ENCODE data around the gene C2CD2L. TPM values are rescaled to one million over a fixed set of nuclear protein-coding genes. Genes with fewer than 3 reads are reported as not detected.

Gene C2CD2L
- polyA plus RNA-seq, 2 of the 4 experiments (the other 2 are of a cell fraction), result 2.4 to 4.8 TPM

DNA sequence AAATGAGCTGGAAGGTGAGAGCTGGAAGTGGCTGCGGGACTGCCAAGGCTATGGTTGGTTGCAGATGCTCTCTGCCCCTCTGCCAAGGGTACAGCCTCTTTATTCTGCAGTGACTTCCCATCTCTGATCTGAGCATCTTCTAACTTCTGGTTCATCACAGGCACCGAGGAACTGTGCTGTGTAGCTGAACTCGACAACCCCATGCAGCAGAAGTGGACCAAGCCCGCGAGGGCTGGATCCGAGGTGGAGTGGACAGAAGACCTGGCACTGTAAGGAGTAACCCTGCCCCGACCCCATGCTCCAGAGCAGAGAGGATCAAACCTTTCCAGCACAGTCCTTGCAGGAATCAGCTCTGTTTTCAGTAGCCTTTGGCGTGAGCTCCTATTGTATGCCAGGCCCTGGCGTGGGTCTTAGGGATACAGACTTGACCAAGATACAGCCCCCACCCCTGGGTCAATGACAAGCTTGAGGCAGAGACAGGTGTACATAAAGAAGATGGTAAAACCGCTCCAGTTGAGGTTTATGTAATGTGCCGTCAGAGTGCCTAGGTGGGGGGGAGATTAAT, 4.3 kb downstream of the C2CD2L start:
- Histone ChIP-seq H3K4me1 (peaks cover 14% of the 10 kb centered on the region), H3K9me3 (no peaks in the 10 kb centered on the region), H3K4me2 (no peak overlapping the region), H3K27ac (no peak overlapping the region), H3K4me3 (no peak overlapping the region)
- CTCF ChIA-PET, result interaction anchor here (0.7 to 2.8 kb wide), 7 partner anchors 9 to 226 kb away, joined by 3 to 9 read pairs (median 3); partner anchors contain the start of gene NLRX1
- POLR2A ChIA-PET, result interaction anchor here (1.8 to 2.4 kb wide), 2 partner anchors 9 to 10 kb away, joined by 9 to 10 read pairs; partner anchors contain the start of genes DPAGT1 and HINFP
- 89% methylated on average over 7 of the region's 11 CpGs for WGBS (ENCODE audit: missing lambda C conversion rate)
- TF ChIP-seq NPAS2 (CRISPR knock-in tag; IDR thresholded peaks at IDR 0.05; ENCODE audit: borderline replicate concordance) (no peak), ZNF302 (CRISPR knock-in tag; IDR thresholded peaks at IDR 0.05) (no peak), HOXA7 (CRISPR knock-in tag; IDR thresholded peaks at IDR 0.05) (no peak), FOSL2 (IDR thresholded peaks at IDR 0.05) (no peak), FOSL2 (CRISPR knock-in tag; IDR thresholded peaks at IDR 0.05) (no peak), ESRRA (IDR thresholded peaks at IDR 0.05; ENCODE audit: borderline replicate concordance, low read length) (no peak)
- no peak for FAIRE-seq
- DNase-seq (ENCODE audit: low read depth in 1 of 2, low spot score in 1 of 2), result no peak
- no peak for ATAC-seq

DNA sequence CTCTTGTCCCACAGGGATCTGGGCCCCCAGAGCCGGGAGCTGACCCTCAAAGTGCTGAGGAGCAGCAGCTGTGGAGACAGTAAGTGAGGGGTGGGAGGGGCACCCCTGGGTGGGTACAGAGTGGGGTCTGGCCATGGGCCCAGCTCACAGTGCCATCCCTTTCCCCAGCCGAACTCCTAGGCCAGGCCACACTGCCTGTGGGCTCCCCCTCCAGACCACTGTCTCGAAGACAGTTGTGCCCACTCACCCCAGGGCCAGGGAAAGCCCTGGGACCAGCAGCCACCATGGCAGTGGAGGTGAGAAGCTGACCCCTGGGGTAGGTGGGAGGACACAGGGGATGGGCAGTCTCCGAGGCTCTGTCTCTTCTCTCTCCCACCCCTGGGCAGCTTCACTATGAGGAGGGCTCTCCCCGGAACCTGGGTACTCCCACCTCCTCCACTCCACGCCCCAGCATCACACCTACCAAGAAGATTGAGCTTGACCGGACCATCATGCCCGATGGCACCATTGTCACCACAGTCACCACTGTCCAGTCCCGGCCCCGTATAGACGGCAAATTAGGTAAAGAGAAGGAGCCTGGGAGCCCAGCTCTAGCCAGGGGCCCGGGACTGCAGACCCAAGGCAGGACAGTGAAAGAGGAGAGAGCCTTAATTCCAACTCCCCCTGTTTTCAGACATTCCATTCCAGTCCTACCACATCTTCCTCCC, 5.3 kb downstream of the C2CD2L start:
- H3K4me3 ChIP-seq, result no peak overlapping the region
- H3K4me2 ChIP-seq, result no peak overlapping the region
- no peak overlapping the region for H3K27ac ChIP-seq
- ChIA-PET CTCF (interaction anchor here (0.7 to 2.8 kb wide), 11 partner anchors 8 to 225 kb away, joined by 3 to 9 read pairs (median 3); partner anchors contain the start of genes DPAGT1, HINFP and NLRX1), POLR2A (interaction anchor here (1.8 to 2.4 kb wide), 2 partner anchors 9 to 10 kb away, joined by 9 to 10 read pairs; partner anchors contain the start of genes DPAGT1 and HINFP)
- H3K9me3 ChIP-seq, result no peaks in the 10 kb centered on the region
- DNase-seq (ENCODE audit: low read depth in 1 of 2, low spot score in 1 of 2) (no peak), ATAC-seq (no peak), FAIRE-seq (no peak)
- H3K4me1 ChIP-seq, result peaks cover 11% of the 10 kb centered on the region
- WGBS (ENCODE audit: missing lambda C conversion rate), result 77% methylated on average over 11 of the region's 12 CpGs
- TF ChIP-seq ZSCAN20 (CRISPR knock-in tag; IDR thresholded peaks at IDR 0.05) (no peak), RCOR1 (IDR thresholded peaks at IDR 0.05; ENCODE audit: low read depth, low read length) (no peak), SREBF2 (IDR thresholded peaks at IDR 0.05) (no peak), EP300 (IDR thresholded peaks at IDR 0.05) (no peak), RAD21 (conservative IDR thresholded peaks at IDR 0.05 in 1 of 2, IDR thresholded peaks at IDR 0.05 in 1 of 2) (no peak), CBX8 (IDR thresholded peaks at IDR 0.05) (no peak), FOSL2 (IDR thresholded peaks at IDR 0.05) (no peak), FOSL2 (CRISPR knock-in tag; IDR thresholded peaks at IDR 0.05) (no peak), FOSB (CRISPR knock-in tag; IDR thresholded peaks at IDR 0.05) (no peak), CBX2 (IDR thresholded peaks at IDR 0.05; ENCODE audit: borderline replicate concordance, low read depth) (no peak), RARB (CRISPR knock-in tag; IDR thresholded peaks at IDR 0.05) (no peak), MAZ (IDR thresholded peaks at IDR 0.05; ENCODE audit: borderline replicate concordance, low read depth, low read length) (no peak), FOXS1 (CRISPR knock-in tag; IDR thresholded peaks at IDR 0.05) (no peak), MYC (IDR thresholded peaks at IDR 0.05; ENCODE audit: borderline replicate concordance, low read length) (no peak), TP53 (CRISPR knock-in tag; IDR thresholded peaks at IDR 0.05) (no peak)
- TF ChIP-seq, protein P1, sequence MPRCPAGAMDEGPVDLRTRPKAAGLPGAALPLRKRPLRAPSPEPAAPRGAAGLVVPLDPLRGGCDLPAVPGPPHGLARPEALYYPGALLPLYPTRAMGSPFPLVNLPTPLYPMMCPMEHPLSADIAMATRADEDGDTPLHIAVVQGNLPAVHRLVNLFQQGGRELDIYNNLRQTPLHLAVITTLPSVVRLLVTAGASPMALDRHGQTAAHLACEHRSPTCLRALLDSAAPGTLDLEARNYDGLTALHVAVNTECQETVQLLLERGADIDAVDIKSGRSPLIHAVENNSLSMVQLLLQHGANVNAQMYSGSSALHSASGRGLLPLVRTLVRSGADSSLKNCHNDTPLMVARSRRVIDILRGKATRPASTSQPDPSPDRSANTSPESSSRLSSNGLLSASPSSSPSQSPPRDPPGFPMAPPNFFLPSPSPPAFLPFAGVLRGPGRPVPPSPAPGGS (IDR thresholded peaks at IDR 0.05), result no peak
- TF ChIP-seq, protein P2, sequence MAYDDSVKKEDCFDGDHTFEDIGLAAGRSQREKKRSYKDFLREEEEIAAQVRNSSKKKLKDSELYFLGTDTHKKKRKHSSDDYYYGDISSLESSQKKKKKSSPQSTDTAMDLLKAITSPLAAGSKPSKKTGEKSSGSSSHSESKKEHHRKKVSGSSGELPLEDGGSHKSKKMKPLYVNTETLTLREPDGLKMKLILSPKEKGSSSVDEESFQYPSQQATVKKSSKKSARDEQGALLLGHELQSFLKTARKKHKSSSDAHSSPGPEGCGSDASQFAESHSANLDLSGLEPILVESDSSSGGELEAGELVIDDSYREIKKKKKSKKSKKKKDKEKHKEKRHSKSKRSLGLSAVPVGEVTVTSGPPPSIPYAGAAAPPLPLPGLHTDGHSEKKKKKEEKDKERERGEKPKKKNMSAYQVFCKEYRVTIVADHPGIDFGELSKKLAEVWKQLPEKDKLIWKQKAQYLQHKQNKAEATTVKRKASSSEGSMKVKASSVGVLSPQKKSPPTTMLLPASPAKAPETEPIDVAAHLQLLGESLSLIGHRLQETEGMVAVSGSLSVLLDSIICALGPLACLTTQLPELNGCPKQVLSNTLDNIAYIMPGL (CRISPR knock-in tag; IDR thresholded peaks at IDR 0.05; ENCODE audit: borderline replicate concordance), result no peak
- TF ChIP-seq, protein P3, sequence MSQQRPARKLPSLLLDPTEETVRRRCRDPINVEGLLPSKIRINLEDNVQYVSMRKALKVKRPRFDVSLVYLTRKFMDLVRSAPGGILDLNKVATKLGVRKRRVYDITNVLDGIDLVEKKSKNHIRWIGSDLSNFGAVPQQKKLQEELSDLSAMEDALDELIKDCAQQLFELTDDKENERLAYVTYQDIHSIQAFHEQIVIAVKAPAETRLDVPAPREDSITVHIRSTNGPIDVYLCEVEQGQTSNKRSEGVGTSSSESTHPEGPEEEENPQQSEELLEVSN (IDR thresholded peaks at IDR 0.05; ENCODE audit: borderline replicate concordance, low read depth), result no peak

Data from A549 (cell line).